HG03342 (cell line): ENCODE results near the gene LRCH1.
"Not testable (repeated sequence)": the region's sequence is repeated elsewhere in the genome, so short reads cannot be mapped to it uniquely, and the experiment has no call there.

Source experiments
- ATAC-seq: cut with Tn5 transposase; IDR thresholded peaks from one replicate; pipeline ENCODE4 v1.9.1; 2021; ENCODE audit warnings: mild to moderate bottlenecking, moderate library complexity; ENCODE audit not compliant: unreplicated experiment

Gene LRCH1, protein sequence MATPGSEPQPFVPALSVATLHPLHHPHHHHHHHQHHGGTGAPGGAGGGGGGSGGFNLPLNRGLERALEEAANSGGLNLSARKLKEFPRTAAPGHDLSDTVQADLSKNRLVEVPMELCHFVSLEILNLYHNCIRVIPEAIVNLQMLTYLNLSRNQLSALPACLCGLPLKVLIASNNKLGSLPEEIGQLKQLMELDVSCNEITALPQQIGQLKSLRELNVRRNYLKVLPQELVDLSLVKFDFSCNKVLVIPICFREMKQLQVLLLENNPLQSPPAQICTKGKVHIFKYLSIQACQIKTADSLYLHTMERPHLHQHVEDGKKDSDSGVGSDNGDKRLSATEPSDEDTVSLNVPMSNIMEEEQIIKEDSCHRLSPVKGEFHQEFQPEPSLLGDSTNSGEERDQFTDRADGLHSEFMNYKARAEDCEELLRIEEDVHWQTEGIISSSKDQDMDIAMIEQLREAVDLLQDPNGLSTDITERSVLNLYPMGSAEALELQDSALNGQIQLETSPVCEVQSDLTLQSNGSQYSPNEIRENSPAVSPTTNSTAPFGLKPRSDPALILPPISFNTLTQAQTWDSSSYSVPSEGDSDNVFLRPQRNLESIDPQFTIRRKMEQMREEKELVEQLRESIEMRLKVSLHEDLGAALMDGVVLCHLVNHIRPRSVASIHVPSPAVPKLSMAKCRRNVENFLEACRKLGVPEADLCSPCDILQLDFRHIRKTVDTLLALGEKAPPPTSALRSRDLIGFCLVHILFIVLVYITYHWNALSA

DNA sequence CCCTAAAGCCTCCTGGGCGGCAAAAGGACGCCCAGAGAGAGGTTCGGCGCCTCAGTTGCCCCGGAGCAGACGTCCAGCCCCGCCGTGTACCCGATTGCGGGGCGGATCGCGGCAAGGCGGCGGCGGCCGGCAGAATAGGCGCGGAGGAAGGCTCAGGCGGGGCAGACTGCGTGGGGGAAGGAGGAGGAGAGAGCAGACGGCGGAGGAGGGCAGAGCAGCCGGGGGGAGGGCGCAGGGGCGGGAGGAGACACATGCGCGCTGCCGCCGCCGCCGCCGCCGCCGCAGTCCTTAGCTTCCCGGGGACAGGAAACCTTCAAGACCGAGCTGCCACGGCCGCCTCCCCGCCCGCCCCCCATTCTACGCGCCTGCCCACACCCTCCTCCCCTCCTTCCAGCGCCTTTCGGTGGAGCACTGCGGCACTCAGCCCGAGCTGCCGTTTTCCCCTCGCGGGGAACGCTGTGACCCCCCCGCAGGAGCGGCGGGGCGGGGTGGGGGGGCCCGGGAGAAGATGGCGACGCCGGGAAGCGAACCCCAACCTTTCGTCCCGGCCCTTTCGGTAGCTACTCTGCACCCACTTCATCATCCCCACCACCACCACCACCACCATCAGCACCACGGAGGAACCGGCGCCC lies at the start of gene LRCH1:
TSS of gene LRCH1 (plus strand) at position 282 of the 632 bp plus-strand sequence. CDS start at position 509, 227 bp downstream.
- ATAC-seq = peak; percentile 72

DNA sequence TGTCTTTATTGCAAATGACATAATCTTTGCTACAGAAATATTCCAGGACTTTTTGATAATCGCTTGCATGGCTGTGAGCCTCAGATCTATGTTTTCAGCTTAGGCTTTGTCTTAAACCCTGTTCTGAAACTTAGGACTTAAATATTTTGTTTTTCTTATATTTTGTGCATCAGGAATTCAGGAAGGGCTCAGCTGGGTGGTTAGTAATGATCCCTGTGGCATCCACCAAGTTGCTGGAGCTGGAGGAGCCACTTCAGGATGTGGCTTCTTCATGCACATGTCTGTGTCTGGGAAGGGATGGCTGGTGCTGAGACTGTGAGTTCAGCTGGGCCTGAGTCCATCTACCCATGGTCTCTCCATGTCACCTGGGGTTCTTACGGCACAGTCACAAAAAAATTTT lies 48.9 kb upstream of the LRCH1 start:
- ATAC-seq = no peak

DNA sequence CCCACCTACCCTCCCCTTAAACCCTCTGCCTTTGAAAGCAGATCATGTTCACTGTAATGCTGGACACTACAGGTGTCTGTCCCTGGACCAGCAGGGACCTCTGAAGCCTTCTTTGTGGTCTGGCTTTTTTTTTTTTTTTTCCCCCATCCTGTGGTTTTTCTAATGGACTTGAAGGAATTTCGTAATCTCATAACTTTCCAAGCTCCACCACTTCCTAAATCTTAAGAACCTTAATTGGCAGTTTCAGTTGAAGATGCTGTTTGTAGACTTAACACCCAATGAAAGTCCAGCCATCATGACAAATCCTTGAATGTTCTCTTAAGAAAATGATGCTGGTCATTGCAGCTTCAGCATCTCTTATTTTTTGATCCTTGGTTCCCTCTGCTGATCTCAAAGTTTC lies 45.0 kb upstream of the LRCH1 start:
- no peak for ATAC-seq

GRCh38 chr13:46509981-46510380 lies 43.0 kb upstream of the LRCH1 start:
- no peak for ATAC-seq

DNA sequence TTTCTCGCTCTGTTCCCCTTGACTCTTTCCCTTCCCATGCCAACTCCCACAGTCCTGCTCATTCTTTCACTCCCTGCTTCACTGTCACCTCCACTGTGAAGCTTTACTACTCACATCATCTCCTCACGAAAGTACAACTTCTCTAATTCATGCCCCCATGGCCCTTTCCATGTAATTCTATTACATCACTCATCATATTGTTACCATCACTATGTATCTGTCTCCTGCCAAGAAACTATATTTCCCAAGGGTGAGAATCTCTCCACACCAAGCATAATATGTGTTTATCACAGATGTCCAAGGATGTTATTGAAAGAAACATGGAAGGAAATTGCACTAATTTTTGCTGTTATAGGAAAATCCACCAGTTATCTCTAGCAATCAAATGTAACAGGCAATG lies 37.2 kb upstream of the LRCH1 start:
- ATAC-seq = no peak

DNA sequence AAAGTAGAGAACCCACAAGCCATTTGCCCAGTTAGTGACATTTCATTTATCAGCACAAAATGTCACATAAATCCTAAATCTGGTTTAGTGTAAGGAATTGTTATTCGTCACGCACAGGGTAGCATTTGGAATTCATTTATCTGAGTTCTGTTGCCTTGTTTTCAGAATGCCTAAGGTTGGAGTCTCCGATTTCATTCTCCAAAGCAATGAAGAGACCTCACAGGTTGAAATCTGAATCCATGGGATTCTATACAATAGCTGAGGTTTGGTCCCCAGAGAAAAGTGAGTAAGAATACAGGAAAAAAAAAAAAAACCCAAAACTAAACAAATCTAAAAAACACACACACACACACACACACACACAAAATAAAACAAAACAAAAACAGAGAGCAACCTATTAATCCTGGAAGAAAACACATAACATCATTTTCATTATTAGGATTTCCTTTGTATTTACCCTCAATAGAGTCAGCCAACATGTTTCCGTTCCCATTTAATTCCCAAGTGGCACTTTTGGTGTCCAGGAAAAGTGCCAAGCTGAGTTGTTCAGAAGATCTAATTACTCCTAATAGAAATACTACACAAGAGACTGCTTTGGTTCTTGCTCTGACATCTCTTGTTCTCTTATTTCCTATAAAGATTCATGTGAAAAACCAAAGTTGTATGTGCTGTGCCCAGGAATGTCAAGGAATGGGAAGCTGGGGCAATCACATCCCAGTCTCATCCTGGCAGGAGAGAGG lies 36.2 kb upstream of the LRCH1 start:
- no peak for ATAC-seq

DNA sequence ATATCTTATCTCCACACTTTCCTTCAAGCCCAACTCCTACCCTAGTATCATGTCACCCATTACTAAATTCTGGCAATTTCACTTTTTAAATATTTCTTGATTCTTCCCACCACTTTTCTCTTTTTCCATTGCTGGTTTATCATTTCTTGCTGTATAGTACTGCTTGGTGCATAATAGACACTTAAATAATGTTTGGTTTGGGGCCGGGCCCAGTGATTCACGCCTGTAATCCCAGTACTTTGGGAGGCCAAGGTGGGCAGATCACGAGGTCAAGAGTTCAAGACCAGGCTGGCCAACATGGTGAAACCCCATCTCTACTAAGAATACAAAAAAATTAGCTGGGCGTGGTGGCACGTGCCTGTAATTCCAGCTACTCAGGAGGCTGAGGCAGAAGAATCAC lies 35.2 kb upstream of the LRCH1 start:
- not testable (repeated sequence) for ATAC-seq

DNA sequence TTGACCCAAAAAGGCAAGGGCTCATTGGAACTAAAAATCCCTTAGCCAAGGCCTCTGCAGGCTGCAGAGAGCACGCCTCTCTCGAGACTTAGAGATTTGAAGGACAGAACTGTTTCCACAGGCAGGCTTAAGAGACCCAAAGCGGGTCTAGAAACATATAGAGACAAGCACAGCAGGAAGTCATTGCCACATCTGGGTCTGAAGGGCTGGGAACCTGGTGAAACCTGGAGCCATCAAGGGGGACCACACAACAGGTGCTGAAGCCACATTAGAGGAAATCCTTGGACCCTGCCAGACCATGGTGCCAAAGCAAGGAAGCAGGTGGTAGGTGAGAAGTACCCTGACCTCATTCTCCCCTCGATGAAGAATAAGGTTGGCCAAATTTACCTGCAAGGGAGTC lies 33.8 kb upstream of the LRCH1 start:
- ATAC-seq = no peak

DNA sequence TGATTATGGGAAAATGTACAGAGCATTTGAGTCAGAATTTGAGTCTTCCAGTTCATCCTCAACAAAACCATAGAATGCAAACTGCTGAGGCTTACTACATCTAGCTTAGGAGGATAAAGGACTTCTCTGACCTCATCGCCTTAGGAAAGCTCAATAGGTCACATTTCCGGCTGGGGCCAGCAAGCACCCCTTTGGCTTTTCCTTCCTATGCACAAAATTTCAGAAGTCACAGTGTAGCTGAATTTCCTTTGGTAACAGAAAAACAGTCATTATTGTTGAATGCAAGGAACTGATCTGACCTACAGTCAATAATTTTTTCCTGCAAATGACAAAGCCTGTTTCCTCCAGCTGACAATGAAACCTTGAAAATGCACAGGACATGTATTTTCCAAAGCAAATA lies 32.8 kb upstream of the LRCH1 start:
- ATAC-seq = no peak

- ATAC-seq = no peak
Measured at GRCh38 chr13:46521486-46521885, 31.5 kb upstream of the LRCH1 start.

- no peak for ATAC-seq
Measured at GRCh38 chr13:46521921-46522747, 30.8 kb upstream of the LRCH1 start.

GRCh38 chr13:46522748-46523030 lies 30.3 kb upstream of the LRCH1 start:
- no peak for ATAC-seq

- no peak for ATAC-seq
Measured at GRCh38 chr13:46523972-46524752, 28.8 kb upstream of the LRCH1 start.

DNA sequence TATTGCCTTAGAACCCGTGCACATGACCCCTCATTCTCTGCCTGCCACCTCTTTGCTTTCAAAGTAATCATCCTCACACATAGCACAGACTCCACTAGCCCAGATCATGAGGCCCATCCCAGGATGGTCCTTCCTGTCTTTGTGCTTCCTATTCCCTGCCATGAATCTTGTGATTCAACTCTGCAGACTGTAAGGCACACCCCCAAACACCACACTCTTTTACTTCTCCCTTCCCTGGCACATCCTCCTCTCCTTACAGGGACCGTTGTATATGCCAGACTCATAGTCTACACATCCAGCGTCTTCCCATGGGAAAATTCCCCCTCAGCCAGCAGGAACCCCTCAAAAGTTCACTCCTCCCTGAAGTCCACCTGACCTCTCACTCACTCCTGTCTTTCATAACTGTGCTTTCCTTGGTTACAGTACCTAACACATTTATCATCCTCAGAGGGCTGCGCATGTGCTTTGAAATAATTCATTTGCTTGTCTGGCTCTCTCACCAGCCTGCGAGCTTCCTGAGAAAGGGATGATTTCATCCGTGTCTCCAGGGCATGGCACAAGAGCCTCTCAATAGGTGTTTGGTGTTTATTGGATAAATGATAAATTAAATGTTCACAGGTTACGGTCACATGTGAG lies 26.8 kb upstream of the LRCH1 start:
- ATAC-seq = no peak

DNA sequence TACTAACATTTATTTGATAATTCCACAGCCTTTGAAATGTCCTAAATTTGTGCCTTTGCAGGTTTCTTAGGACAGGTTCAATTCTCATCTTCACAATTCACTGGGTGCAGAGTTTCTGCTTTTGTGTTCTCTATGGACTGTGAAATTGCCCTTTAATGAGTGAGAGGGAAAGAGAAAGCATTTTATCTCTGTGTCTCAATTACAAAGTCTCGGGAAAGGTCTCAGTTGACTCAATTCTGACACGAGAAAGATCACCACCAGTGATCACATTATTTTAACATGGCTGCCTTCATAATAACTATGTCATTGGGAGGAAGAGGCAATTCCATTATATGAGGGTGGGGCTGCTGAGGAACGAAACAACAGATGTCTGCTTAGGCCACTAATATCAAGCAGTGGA lies 26.2 kb upstream of the LRCH1 start:
- no peak for ATAC-seq

DNA sequence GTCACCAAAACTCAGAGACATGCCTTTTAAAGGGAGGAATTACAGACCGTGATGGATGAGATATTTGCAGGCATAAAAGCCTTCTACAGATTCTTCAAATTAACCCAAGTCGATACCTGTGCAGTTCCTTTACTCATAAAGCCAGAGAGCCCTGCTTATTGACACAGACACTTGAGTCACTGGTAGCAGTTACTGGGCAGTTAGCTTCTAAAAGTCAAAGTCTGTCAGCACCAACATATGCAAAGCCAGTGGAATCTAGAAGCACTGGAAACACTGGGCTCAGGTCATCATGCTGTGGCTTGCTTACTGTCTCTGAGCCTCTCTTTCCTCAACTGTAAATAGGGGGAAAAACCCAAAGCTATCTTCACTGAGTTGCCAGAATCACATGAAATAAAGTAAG lies 25.7 kb upstream of the LRCH1 start:
- ATAC-seq = no peak

GRCh38 chr13:46529216-46529919 lies 23.6 kb upstream of the LRCH1 start:
- peak; percentile 47 for ATAC-seq

GRCh38 chr13:46530084-46530935 lies 22.7 kb upstream of the LRCH1 start:
- ATAC-seq = no peak
